ENCODE data around the gene TTC23.

Gene TTC23

GRCh38 chr15:99187936-99188335, 61.4 kb downstream of the TTC23 start:
- H3K27me3 ChIP-seq (ENCODE audit: insufficient read depth, poor library complexity, severe bottlenecking): no peaks in the 10 kb centered on the region
- no peak for TF ChIP-seq CTCF (IDR thresholded peaks at IDR 0.05; ENCODE audit: poor library complexity, severe bottlenecking)
- peaks cover 35% of the 10 kb centered on the region for H3K36me3 ChIP-seq (ENCODE audit: low read depth)
- H3K4me3 ChIP-seq (ENCODE audit: severe bottlenecking): no peak overlapping the region
- no peaks in the 10 kb centered on the region for H3K4me1 ChIP-seq (ENCODE audit: insufficient read depth, poor library complexity, severe bottlenecking)
- DNase-seq (ENCODE audit: low spot score) (no peak), ATAC-seq (ENCODE audit: low read depth) (no peak)
- H3K9me3 ChIP-seq (ENCODE audit: severe bottlenecking): no peaks in the 10 kb centered on the region
- H3K27ac ChIP-seq (ENCODE audit: poor library complexity, severe bottlenecking): no peak overlapping the region

GRCh38 chr15:99185414-99186130, 63.8 kb downstream of the TTC23 start:
- no peaks in the 10 kb centered on the region for H3K9me3 ChIP-seq (ENCODE audit: severe bottlenecking)
- no peak for TF ChIP-seq CTCF (IDR thresholded peaks at IDR 0.05; ENCODE audit: poor library complexity, severe bottlenecking)
- no peak overlapping the region for H3K4me3 ChIP-seq (ENCODE audit: severe bottlenecking)
- no peaks in the 10 kb centered on the region for H3K27me3 ChIP-seq (ENCODE audit: insufficient read depth, poor library complexity, severe bottlenecking)
- H3K27ac ChIP-seq (ENCODE audit: poor library complexity, severe bottlenecking): no peak overlapping the region
- no peak for ATAC-seq (ENCODE audit: low read depth)
- no peak for DNase-seq (ENCODE audit: low spot score)
- peaks cover 25% of the 10 kb centered on the region for H3K36me3 ChIP-seq (ENCODE audit: low read depth)
- no peaks in the 10 kb centered on the region for H3K4me1 ChIP-seq (ENCODE audit: insufficient read depth, poor library complexity, severe bottlenecking)

- no peak for DNase-seq (ENCODE audit: low spot score)
- Histone ChIP-seq H3K4me1 (ENCODE audit: insufficient read depth, poor library complexity, severe bottlenecking) (no peaks in the 10 kb centered on the region), H3K27me3 (ENCODE audit: insufficient read depth, poor library complexity, severe bottlenecking) (no peaks in the 10 kb centered on the region), H3K4me3 (ENCODE audit: severe bottlenecking) (no peak overlapping the region), H3K27ac (ENCODE audit: poor library complexity, severe bottlenecking) (no peak overlapping the region), H3K9me3 (ENCODE audit: severe bottlenecking) (no peaks in the 10 kb centered on the region), H3K36me3 (ENCODE audit: low read depth) (peaks cover 26% of the 10 kb centered on the region)
- TF ChIP-seq CTCF (IDR thresholded peaks at IDR 0.05; ENCODE audit: poor library complexity, severe bottlenecking): no peak
- no peak for ATAC-seq (ENCODE audit: low read depth)
These were observed 66.6 kb downstream of the TTC23 start for GRCh38 chr15:99182791-99183190.

- DNase-seq (ENCODE audit: low spot score) (no peak), ATAC-seq (ENCODE audit: low read depth) (no peak)
- H3K36me3 ChIP-seq (ENCODE audit: low read depth): peaks cover 21% of the 10 kb centered on the region
- H3K9me3 ChIP-seq (ENCODE audit: severe bottlenecking): no peaks in the 10 kb centered on the region
- no peak overlapping the region for H3K4me3 ChIP-seq (ENCODE audit: severe bottlenecking)
- no peaks in the 10 kb centered on the region for H3K27me3 ChIP-seq (ENCODE audit: insufficient read depth, poor library complexity, severe bottlenecking)
- TF ChIP-seq CTCF (IDR thresholded peaks at IDR 0.05; ENCODE audit: poor library complexity, severe bottlenecking): no peak
- peaks cover 3% of the 10 kb centered on the region for H3K4me1 ChIP-seq (ENCODE audit: insufficient read depth, poor library complexity, severe bottlenecking)
- H3K27ac ChIP-seq (ENCODE audit: poor library complexity, severe bottlenecking): no peak overlapping the region
These were observed 67.8 kb downstream of the TTC23 start for GRCh38 chr15:99181545-99181971.

GRCh38 chr15:99180964-99181306, 68.4 kb downstream of the TTC23 start:
- ATAC-seq (ENCODE audit: low read depth): no peak; the same call in 2 of the 3 replicates
- H3K27ac ChIP-seq (ENCODE audit: poor library complexity, severe bottlenecking): no peak overlapping the region
- TF ChIP-seq CTCF (IDR thresholded peaks at IDR 0.05; ENCODE audit: poor library complexity, severe bottlenecking): no peak
- H3K27me3 ChIP-seq (ENCODE audit: insufficient read depth, poor library complexity, severe bottlenecking): no peaks in the 10 kb centered on the region
- H3K36me3 ChIP-seq (ENCODE audit: low read depth): peaks cover 14% of the 10 kb centered on the region
- H3K9me3 ChIP-seq (ENCODE audit: severe bottlenecking): no peaks in the 10 kb centered on the region
- no peak for DNase-seq (ENCODE audit: low spot score)
- no peak overlapping the region for H3K4me3 ChIP-seq (ENCODE audit: severe bottlenecking)
- peaks cover 3% of the 10 kb centered on the region for H3K4me1 ChIP-seq (ENCODE audit: insufficient read depth, poor library complexity, severe bottlenecking)
